HepG2 (cell line): ENCODE data around the gene INKA1. TPM values are rescaled to one million over a fixed set of nuclear protein-coding genes. Genes with fewer than 3 reads are reported as not detected.

Experiments
- ARNTL ChIP-seq: sonication (generic); formaldehyde crosslinking; IDR thresholded peaks from 2 replicates; pipeline ENCODE4 v1.4.0; 2020; ENCODE audit warnings: mild to moderate bottlenecking, missing genetic modification reagents
- BHLHE40 ChIP-seq: IDR thresholded peaks from 2 replicates; pipeline ENCODE4 v1.6.1; 2011; ENCODE audit warnings: low read length, improper control_type of control experiment
- DR1 ChIP-seq: sonication (generic); formaldehyde crosslinking; IDR thresholded peaks from 2 replicates; pipeline ENCODE4 v1.8.0; 2021; ENCODE audit warnings: mild to moderate bottlenecking, missing genetic modification reagents, inconsistent platforms
- ETV6 ChIP-seq: sonication (generic); formaldehyde crosslinking; conservative IDR thresholded peaks from 2 replicates; pipeline ENCODE4 v1.4.0; 2020; ENCODE audit warnings: missing genetic modification reagents
- EZH2 ChIP-seq: conservative IDR thresholded peaks from 2 replicates; pipeline ENCODE4 v1.6.1; 2012; ENCODE audit warnings: mild to moderate bottlenecking, low read depth, low read length, moderate library complexity
- GLI4 ChIP-seq: sonication (generic); formaldehyde crosslinking; IDR thresholded peaks from 2 replicates; pipeline ENCODE4 v1.5.1; 2020; ENCODE audit warnings: missing genetic modification reagents, mild to moderate bottlenecking, moderate library complexity, borderline replicate concordance
- HDAC1 ChIP-seq: sonication (generic); formaldehyde crosslinking; IDR thresholded peaks from 2 replicates; pipeline ENCODE4 v1.5.1; 2020; ENCODE audit warnings: mild to moderate bottlenecking, missing genetic modification reagents
- KAT7 ChIP-seq: IDR thresholded peaks from 2 replicates; pipeline ENCODE4 v1.6.1; 2018; ENCODE audit warnings: borderline replicate concordance, missing compliant biosample characterization
- LCORL ChIP-seq, 2 experiments: fragments of 450-650 bp in 1 of 2; sonication (generic) in 1 of 2; formaldehyde crosslinking in 1 of 2; IDR thresholded peaks; 2 replicates each; pipeline versions ENCODE4 v1.5.0 to v1.6.1; 2017 to 2020; ENCODE audit warnings: antibody characterized with exemption in 1 of 2, missing genetic modification reagents in 1 of 2
- MTF2 ChIP-seq: sonication (generic); formaldehyde crosslinking; IDR thresholded peaks from 2 replicates; pipeline ENCODE4 v1.5.0; 2020; ENCODE audit warnings: missing genetic modification reagents, borderline replicate concordance
- NFKB2 ChIP-seq: sonication (generic); formaldehyde crosslinking; IDR thresholded peaks from 2 replicates; pipeline ENCODE4 v1.4.0; 2020; ENCODE audit warnings: missing genetic modification reagents, borderline replicate concordance
- NFYC ChIP-seq: IDR thresholded peaks from 2 replicates; pipeline ENCODE4 v1.6.1; 2016; ENCODE audit warnings: missing genetic modification reagents, missing compliant biosample characterization
- NR2F2 ChIP-seq: IDR thresholded peaks from 2 replicates; pipeline ENCODE4 v1.6.1; 2012; ENCODE audit warnings: low read depth, inconsistent platforms, borderline replicate concordance
- POLR2A ChIP-seq, 2 experiments: IDR thresholded peaks; 2 replicates each; pipeline ENCODE4 v1.6.1; 2011; ENCODE audit warnings: low read depth in 2 of 2, low read length in 2 of 2, mild to moderate bottlenecking in 1 of 2, moderate library complexity in 1 of 2; ENCODE audit not compliant: insufficient read depth in 1 of 2
- PTBP1 ChIP-seq: fragments of 200-400 bp; formaldehyde crosslinking; IDR thresholded peaks from 2 replicates; pipeline ENCODE4 v1.6.1; 2018; ENCODE audit warnings: low read length, low read depth; ENCODE audit not compliant: poor library complexity, severe bottlenecking
- RORA ChIP-seq: sonication (generic); formaldehyde crosslinking; IDR thresholded peaks from 2 replicates; pipeline ENCODE4 v1.5.0; 2020; ENCODE audit warnings: mild to moderate bottlenecking, missing genetic modification reagents, moderate library complexity
- STAG1 ChIP-seq: sonication (generic); formaldehyde crosslinking; IDR thresholded peaks from 2 replicates; pipeline ENCODE4 v1.4.0; 2020; ENCODE audit warnings: missing genetic modification reagents
- ZFYVE20 ChIP-seq: sonication (generic); formaldehyde crosslinking; IDR thresholded peaks from 2 replicates; pipeline ENCODE4 v1.8.0; 2023; ENCODE audit warnings: low read depth, mild to moderate bottlenecking, moderate library complexity, missing genetic modification reagents, borderline replicate concordance
- ZNF12 ChIP-seq: sonication (generic); formaldehyde crosslinking; IDR thresholded peaks from 2 replicates; pipeline ENCODE4 v1.5.0; 2020; ENCODE audit warnings: missing genetic modification reagents
- ZNF20 ChIP-seq: sonication (generic); formaldehyde crosslinking; IDR thresholded peaks from 2 replicates; pipeline ENCODE4 v1.4.0; 2020; ENCODE audit warnings: mild to moderate bottlenecking, moderate library complexity, missing genetic modification reagents
- ZNF484 ChIP-seq: sonication (generic); formaldehyde crosslinking; IDR thresholded peaks from 2 replicates; pipeline ENCODE4 v1.5.1; 2020; ENCODE audit warnings: mild to moderate bottlenecking, low read depth, missing genetic modification reagents, borderline replicate concordance
- ZNF883 ChIP-seq: sonication (generic); formaldehyde crosslinking; IDR thresholded peaks from 2 replicates; pipeline ENCODE4 v1.5.1; 2020; ENCODE audit warnings: mild to moderate bottlenecking, missing genetic modification reagents; ENCODE audit errors: not compliant biosample characterization
- polyA plus RNA-seq, 8 experiments: library from polyadenylated mRNA; depleted of rRNA in 3 of 8; stranded (reverse) in 7 of 8; unstranded in 1 of 8; fragments of >200 nt; fragmentation: Illumina TruSeq in 4 of 8; extraction: Trizol in 4 of 8; gene quantifications; 2 replicates each; pipeline versions ENCODE4 v1.2.1 to v1.2.3, GENCODE V29; 2011 to 2016; ENCODE audit warnings: low read depth in 4 of 8, missing spikeins in 1 of 8, mixed read lengths in 1 of 8; ENCODE audit not compliant: insufficient read depth in 1 of 8
- total RNA-seq, 5 experiments: library from RNA; depleted of rRNA; stranded (reverse); fragments of >200 nt; fragmentation: Illumina TruSeq; extraction: Trizol; gene quantifications; 2 replicates each; pipeline ENCODE4 v1.2.3, GENCODE V29; 2016; ENCODE audit warnings: low read depth in 1 of 5
- TF ChIP-seq, protein P1 (sequence below): IDR thresholded peaks from 2 replicates; pipeline ENCODE4 v1.4.0; 2020; ENCODE audit warnings: mild to moderate bottlenecking, missing genetic modification reagents
- TF ChIP-seq, protein P2 (sequence below), 2 experiments: sonication (generic) in 1 of 2; formaldehyde crosslinking in 1 of 2; IDR thresholded peaks; 2 replicates each; pipeline versions ENCODE4 v1.4.0 to v1.6.1; 2018 to 2020; ENCODE audit warnings: missing genetic modification reagents in 2 of 2, borderline replicate concordance in 1 of 2, low read depth in 1 of 2, mild to moderate bottlenecking in 1 of 2, missing biosample characterization in 1 of 2
- TF ChIP-seq, protein P3 (sequence below): IDR thresholded peaks from 2 replicates; pipeline ENCODE4 v1.6.1; 2016; ENCODE audit warnings: low read depth, borderline replicate concordance

INKA1 gene
- total and polyA plus RNA-seq, 2 of the 13 experiments (the other 11 are each of a cell fraction or from before 2014, with no cell fraction given), result 0.22 to 0.41 TPM

DNA sequence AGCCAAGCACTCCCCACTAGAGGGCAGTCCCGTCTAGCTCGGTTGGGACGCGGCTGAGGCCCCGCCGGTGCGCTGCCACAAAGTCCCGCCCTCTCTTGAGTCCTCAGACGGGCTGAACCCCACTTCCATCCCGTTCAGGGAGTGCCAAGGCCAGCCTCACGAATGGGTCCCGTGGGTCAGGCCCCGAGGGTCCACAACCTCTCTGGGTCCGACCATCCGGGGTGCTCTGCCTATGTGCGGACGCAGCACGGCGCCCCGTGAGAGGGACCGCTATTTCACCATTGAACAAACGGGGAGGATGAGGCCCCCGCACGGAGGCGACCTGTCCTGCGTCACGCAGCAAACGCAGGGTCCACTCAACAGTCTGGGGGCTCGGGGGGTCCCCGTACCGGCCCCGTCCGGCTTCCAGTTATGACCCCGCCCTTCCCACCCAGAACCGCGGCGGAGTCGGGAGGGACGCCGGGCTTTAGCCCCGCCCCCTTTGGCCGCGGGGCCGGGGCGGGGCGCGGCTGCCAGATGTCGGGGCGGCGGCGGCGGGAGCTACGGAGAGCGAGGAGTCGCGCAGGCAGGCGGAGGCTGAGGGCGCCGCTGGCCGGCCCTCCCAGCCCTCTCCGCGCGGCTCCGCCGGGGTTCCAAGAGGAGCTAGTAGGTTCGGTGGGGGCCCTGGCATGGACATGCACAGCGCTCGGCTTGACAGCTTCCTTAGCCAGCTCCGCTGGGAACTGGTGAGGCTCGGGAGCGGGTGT lies at the start of gene INKA1 (continued):
- TF ChIP-seq, protein P1, sequence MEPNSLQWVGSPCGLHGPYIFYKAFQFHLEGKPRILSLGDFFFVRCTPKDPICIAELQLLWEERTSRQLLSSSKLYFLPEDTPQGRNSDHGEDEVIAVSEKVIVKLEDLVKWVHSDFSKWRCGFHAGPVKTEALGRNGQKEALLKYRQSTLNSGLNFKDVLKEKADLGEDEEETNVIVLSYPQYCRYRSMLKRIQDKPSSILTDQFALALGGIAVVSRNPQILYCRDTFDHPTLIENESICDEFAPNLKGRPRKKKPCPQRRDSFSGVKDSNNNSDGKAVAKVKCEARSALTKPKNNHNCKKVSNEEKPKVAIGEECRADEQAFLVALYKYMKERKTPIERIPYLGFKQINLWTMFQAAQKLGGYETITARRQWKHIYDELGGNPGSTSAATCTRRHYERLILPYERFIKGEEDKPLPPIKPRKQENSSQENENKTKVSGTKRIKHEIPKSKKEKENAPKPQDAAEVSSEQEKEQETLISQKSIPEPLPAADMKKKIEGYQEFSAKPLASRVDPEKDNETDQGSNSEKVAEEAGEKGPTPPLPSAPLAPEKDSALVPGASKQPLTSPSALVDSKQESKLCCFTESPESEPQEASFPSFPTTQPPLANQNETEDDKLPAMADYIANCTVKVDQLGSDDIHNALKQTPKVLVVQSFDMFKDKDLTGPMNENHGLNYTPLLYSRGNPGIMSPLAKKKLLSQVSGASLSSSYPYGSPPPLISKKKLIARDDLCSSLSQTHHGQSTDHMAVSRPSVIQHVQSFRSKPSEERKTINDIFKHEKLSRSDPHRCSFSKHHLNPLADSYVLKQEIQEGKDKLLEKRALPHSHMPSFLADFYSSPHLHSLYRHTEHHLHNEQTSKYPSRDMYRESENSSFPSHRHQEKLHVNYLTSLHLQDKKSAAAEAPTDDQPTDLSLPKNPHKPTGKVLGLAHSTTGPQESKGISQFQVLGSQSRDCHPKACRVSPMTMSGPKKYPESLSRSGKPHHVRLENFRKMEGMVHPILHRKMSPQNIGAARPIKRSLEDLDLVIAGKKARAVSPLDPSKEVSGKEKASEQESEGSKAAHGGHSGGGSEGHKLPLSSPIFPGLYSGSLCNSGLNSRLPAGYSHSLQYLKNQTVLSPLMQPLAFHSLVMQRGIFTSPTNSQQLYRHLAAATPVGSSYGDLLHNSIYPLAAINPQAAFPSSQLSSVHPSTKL (CRISPR knock-in tag), result no peak
- no peak for TF ChIP-seq MTF2 (CRISPR knock-in tag)
- no peak for TF ChIP-seq NR2F2
- TF ChIP-seq ARNTL, result no peak
- no peak for TF ChIP-seq ZNF20 (CRISPR knock-in tag)
- TF ChIP-seq ZNF883 (CRISPR knock-in tag), result peak; percentile 69
- TF ChIP-seq NFKB2 (CRISPR knock-in tag), result no peak; the same call in 1 of the 2 replicates
- no peak for TF ChIP-seq LCORL (IDR thresholded peaks at IDR 0.05)
- TF ChIP-seq LCORL (CRISPR knock-in tag; IDR thresholded peaks at IDR 0.05), result peak; percentile 65; the same call in 1 of the 2 replicates
- TF ChIP-seq, protein P2, sequence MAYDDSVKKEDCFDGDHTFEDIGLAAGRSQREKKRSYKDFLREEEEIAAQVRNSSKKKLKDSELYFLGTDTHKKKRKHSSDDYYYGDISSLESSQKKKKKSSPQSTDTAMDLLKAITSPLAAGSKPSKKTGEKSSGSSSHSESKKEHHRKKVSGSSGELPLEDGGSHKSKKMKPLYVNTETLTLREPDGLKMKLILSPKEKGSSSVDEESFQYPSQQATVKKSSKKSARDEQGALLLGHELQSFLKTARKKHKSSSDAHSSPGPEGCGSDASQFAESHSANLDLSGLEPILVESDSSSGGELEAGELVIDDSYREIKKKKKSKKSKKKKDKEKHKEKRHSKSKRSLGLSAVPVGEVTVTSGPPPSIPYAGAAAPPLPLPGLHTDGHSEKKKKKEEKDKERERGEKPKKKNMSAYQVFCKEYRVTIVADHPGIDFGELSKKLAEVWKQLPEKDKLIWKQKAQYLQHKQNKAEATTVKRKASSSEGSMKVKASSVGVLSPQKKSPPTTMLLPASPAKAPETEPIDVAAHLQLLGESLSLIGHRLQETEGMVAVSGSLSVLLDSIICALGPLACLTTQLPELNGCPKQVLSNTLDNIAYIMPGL (CRISPR knock-in tag; IDR thresholded peaks at IDR 0.05; ENCODE audit: borderline replicate concordance in 1 of 2, low read depth in 1 of 2), result peak; percentile 94 to 97; a peak in 3 of 4 replicates
- TF ChIP-seq, protein P3, sequence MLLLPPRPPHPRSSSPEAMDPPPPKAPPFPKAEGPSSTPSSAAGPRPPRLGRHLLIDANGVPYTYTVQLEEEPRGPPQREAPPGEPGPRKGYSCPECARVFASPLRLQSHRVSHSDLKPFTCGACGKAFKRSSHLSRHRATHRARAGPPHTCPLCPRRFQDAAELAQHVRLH (CRISPR knock-in tag), result peak; percentile 47; the same call in 1 of the 2 replicates
- TF ChIP-seq KAT7 (CRISPR knock-in tag), result 0 out of 2 replicates have a peak, but pooled peaks have one; percentile 38
- no peak for TF ChIP-seq PTBP1
- TF ChIP-seq ZFYVE20 (CRISPR knock-in tag), result no peak
- TF ChIP-seq EZH2, result no peak
- TF ChIP-seq POLR2A (IDR thresholded peaks at IDR 0.05; ENCODE audit: insufficient read depth in 1 of 2, low read depth in 2 of 2, low read length in 2 of 2), result no peak
- no peak for TF ChIP-seq RORA
- TF ChIP-seq DR1 (CRISPR knock-in tag), result no peak
- 0 out of 2 replicates have a peak, but pooled peaks have one; percentile 10 for TF ChIP-seq BHLHE40
- TF ChIP-seq ZNF12, result no peak
- no peak for TF ChIP-seq GLI4
- TF ChIP-seq STAG1 (CRISPR knock-in tag), result peak; percentile 92
- peak; percentile 77 for TF ChIP-seq HDAC1
- no peak for TF ChIP-seq ETV6
- no peak for TF ChIP-seq NFYC (CRISPR knock-in tag)
- TF ChIP-seq ZNF484 (CRISPR knock-in tag), result no peak
